ENCODE measurements around the gene PLXNC1.

PLXNC1 gene

DNA sequence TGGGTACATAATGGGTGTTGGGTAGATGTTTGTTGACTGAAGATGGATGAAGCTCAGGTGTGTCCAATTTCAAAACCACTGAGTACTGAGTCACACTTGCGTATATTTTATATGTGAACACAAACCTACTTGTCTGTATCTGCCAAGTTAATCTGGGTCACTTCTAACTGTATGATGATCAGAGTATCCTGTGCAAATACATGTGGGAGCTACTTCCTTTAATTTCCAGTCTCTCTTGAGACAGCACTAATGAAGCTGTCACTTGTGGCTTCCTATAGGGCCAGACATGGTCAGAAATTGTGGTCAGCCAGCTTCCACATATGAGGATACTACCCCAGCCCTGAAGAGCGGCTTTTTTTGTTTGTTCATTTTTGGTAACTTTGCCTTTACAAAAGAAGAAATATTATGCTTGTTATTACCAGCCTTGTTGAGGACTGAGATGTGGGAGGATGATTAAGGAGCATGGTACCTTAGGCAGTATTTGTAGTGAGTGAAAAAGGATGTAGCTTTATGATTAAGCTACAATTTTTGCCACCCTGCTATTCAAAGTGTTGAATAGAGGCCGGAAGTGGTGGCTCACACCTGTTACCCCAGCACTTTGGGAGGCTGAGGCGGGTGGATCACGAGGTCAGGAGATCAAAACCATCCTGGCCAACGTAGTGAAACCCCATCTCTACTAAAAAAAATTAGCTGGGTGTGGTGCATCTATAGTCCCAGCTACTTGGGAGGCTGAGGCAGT lies 32.4 kb downstream of the PLXNC1 start:
- DNase-seq (ENCODE audit: low read depth) = no peak

GRCh38 chr12:94182986-94183707 lies 34.8 kb downstream of the PLXNC1 start:
- no peak for DNase-seq (ENCODE audit: low read depth)

- DNase-seq (ENCODE audit: low read depth) = no peak
Observed at GRCh38 chr12:94183708-94184379, 35.5 kb downstream of the PLXNC1 start.

GRCh38 chr12:94184995-94185719 lies 36.8 kb downstream of the PLXNC1 start:
- DNase-seq (ENCODE audit: low read depth) = no peak

DNA sequence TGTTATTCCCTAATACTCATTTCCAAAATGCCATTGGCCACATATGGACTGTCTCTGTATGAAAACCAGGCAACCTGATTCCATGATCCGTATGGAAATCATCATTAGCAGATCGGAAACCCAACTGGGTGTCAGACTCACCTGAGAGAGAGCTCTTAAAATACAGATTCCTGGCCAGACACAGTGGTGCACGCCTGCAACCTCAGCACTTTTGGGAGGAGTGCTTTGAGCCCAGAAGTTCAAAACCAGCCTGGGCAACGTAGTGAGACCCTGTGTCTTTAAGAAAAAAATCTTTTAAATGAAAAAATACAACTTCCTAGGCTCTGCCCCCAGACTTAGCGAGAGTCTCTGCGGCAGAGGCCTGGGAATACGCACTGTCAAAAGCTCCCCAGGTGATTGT lies 37.4 kb downstream of the PLXNC1 start:
- DNase-seq (ENCODE audit: low read depth) = no peak

GRCh38 chr12:94186278-94187241 lies 38.2 kb downstream of the PLXNC1 start:
- DNase-seq (ENCODE audit: low read depth) = no peak

DNA sequence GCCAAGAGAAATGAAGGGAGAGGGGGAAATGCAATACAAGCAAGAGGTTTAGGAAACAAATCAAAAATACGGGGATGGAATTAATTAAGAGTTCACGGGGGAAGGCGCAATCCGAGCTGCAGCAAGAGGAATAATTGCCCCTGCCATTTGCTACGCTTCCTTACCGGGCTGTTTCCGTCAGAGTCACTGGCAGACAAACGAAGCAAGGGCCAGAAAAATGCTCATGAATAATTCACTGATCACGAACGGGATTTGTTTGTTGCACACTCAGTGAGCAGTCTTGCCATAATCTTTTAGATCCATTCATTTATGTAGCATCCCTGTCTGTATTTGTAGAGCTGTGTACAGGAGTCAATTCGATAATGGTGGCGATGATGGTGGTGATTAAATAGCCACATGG lies 39.0 kb downstream of the PLXNC1 start:
- no peak for DNase-seq (ENCODE audit: low read depth)

DNA sequence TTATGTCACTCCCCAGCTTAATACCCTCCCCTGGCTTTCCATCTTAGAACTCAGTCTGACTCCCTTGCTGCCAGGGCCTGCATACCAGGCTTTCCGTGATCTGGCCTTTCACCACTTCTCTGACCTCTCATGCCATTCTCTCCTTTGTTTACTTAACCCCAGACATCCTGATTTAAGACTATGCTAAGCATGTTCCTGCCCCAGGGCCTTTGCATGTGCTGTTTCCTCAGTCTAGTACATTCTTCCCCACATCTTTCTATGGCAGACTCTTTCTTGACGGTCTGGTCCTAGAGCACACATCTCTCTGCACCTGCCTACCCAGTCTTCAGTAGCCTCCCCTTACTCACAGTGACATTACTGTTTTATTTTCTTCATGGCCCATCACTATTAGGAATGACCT lies 42.2 kb downstream of the PLXNC1 start:
- DNase-seq (ENCODE audit: low read depth) = no peak

DNA sequence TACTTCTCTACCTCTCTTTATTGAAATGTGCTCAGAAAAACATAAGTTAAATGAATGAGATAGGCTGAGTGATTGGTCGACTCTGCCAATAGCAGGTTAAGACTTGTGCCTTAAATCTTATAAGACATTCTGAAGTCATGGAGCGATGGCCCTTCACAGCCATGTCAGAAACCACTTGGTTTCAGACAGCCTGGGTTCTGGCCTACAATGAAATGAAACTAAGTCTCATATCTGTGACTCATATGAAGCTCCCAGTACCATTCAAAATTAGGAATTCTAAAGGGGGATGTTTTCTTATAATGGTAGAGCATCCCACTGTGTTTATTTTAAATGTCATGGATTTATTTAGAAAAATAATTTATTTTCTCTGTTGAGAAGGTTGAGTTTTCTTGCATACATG lies 42.6 kb downstream of the PLXNC1 start:
- DNase-seq (ENCODE audit: low read depth) = no peak

- no peak for DNase-seq (ENCODE audit: low read depth)
Observed at GRCh38 chr12:94191811-94192210, 43.4 kb downstream of the PLXNC1 start.

DNA sequence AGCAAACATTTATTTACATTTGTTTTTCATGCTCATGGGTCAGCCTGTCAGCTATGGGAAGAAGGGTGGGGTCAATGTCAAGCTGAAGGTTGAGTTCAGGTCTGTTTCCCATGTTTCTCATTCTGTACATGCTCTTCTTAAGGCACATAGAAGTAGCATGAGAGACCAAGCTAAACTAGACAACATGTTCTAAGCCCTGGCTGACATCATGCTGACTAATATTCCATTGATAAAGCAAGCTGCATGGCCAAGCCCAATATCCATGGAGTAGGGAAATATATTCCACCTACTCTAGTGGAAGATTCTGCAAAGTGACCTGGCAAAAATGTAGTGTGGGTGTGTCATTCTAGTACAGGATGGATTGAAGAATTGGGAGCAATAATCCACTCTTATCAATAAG lies 44.1 kb downstream of the PLXNC1 start:
- no peak for DNase-seq (ENCODE audit: low read depth)

GRCh38 chr12:94193168-94193567 lies 44.8 kb downstream of the PLXNC1 start:
- no peak for DNase-seq (ENCODE audit: low read depth)

- no peak for DNase-seq (ENCODE audit: low read depth)
Observed at GRCh38 chr12:94195483-94195882, 47.1 kb downstream of the PLXNC1 start.

DNA sequence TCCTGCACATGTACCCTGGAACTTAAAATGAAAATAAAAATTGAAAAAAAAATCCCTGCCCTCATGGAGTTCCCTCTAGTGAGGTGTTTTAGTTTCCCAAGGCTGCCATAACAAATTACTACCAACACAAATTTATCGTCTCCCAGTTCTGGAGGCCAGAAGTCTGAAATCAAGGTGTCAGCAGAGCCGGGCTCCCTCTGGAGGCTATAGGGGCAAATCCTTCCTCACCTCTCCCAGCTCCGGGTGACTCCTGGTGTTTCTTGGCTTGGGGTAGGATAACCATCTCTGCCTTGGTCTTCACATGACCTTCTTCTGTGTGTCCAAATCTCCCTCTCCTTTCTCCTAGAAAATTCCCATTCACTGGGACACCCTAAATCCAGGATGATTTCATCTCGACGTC lies 50.1 kb downstream of the PLXNC1 start:
- DNase-seq (ENCODE audit: low read depth) = no peak

DNA sequence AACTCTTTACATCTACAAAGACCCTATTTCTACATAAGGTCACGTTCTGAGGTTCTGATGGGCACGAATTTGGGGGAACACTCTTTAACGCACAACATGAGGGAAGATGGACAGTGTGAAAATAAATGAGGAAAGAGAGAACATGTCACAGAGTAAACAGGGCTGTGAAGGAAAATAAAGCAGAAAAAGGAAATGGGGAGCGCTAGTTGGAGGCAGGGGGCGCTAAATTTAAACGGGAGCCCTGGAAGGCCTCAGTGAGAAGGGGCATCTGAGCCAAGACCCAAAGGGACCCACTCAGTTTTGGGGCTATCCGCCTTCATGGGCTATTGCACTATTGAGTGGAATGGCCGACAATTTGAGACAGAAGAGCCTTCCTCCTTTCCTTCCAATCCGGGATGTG lies 50.5 kb downstream of the PLXNC1 start:
- no peak for DNase-seq (ENCODE audit: low read depth)

- no peak for DNase-seq (ENCODE audit: low read depth)
Observed at GRCh38 chr12:94200069-94200468, 51.7 kb downstream of the PLXNC1 start.

- DNase-seq (ENCODE audit: low read depth) = no peak
Observed at GRCh38 chr12:94200695-94201094, 52.3 kb downstream of the PLXNC1 start.

DNA sequence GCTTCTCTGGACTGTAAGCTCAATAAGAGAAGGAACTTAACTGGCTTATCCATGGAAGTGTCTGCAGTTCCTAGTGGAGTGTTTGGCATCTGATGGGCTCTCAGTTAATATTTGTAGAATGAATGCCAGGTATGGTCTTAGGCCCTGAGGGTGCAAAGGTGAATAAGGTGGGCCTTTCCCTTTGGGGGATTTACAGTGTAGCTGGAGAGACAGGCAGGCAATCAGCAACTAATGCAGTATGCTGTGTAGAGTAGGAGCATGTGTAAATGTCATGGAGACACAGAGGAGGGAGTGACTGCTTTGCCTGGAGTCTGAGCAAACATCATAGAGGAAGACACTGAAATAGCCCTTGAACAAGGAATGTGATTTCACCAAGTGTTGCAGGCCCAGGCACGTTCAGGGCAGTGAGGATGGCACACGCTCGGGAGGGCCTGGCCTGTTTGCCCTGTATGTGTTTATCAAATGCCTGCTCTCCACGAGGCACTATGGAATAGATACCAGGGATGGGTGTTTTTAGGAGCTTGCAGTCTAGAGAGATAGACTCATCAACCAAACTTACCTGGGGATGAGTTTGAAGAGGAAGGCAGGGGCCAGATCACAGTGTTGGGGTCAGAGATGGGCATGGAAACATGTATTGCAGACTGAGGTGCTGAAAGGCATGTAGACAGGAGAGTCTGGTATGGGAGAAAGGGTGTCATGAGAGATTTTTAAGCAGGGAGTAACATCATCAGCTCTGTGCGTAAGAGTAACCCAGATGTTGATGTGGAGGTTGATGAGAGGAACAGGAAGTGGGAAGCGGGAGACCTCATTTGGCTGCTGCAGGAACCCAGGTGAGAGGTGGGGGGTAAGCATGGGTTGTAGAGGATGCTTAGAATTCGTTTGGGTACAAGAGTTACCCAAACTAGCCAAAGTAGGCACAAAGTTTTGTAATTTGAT lies 54.1 kb downstream of the PLXNC1 start:
- DNase-seq (ENCODE audit: low read depth) = no peak

DNA sequence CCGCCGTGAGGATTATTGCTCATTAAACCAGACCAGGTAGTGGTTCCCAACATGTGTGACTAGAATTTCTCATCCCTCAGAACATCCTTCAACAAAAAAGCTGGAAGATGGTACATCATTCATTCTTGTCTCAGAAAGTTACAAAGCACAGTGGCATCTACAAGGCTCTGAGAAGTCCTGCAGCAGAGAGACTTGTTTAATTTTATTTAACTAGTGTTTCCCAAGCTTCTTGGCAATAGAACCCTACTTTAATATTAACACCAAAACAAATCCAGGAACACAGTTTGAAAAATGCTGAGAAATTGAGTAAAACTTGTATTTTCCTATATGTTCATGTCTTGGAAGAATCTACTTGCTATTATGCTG lies 54.8 kb downstream of the PLXNC1 start:
- DNase-seq (ENCODE audit: low read depth) = no peak

GRCh38 chr12:94203796-94204195 lies 55.4 kb downstream of the PLXNC1 start:
- DNase-seq (ENCODE audit: low read depth) = no peak
